Measurements from ENCODE around the gene UAP1. TPM values are rescaled to one million over a fixed set of nuclear protein-coding genes. Genes with fewer than 3 reads are reported as not detected.

Gene UAP1
- total RNA-seq, 1 experiment from 2014 or later: 26.9 TPM

DNA sequence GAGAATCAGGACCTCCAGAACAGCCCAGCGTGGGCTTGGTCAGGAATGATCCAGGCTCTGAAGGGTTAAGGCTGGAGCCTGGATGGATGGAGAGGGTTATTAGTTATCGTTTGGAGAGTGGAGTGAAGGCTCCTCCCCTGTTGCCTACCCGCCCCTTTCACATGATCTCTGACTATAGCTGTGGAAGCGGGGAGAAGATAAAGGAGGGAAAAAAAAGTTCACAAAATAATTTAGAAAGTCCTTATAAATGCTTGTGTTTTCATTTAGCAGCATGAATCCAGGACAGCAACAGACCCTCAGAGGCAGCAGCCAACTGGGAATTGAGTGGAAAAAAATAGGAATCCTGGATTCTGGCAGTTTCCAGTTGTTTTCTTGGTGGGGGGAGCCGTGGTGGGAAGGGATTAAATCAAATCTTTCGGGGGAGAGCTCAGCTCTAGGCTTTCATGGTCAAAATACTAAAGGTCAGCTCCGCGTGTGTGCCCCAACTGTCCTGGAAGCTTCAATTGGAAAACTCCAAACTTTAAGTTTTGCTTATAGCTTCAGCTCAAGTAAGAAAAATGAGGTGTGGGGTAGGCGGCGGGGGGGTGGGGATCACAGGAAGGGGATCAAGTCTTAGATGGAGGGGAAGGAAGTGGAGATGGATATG lies 70.1 kb downstream of the UAP1 start:
- no peak overlapping the region; a peak in 1 of 7 replicates for H3K27ac Mint-ChIP-seq
- peaks cover 4% of the 10 kb centered on the region; the same call in 1 of the 2 replicates for H3K4me1 ChIP-seq (ENCODE audit: insufficient read depth, low read length)
- no peak overlapping the region for H2AFZ ChIP-seq (ENCODE audit: low read length)

More for the DNA sequence above, 70.1 kb downstream of the UAP1 start:
- Histone ChIP-seq H3K14ac (ENCODE audit: insufficient read depth, low read length) (no peak overlapping the region), H2BK5ac (ENCODE audit: insufficient read length, low read length) (no peak overlapping the region), H3K9ac (ENCODE audit: extremely low read depth, insufficient read length, low read length) (no peak overlapping the region), H4K5ac (ENCODE audit: insufficient read length, low read depth, low read length) (no peak overlapping the region), H2AK5ac (ENCODE audit: insufficient read length, low read length) (no peak overlapping the region), H3K79me2 (ENCODE audit: insufficient read depth, low read length) (no peaks in the 10 kb centered on the region), H3K27ac (ENCODE audit: insufficient read length, low read depth, low read length) (no peak overlapping the region), H2BK12ac (ENCODE audit: insufficient read length, low read depth, low read length) (no peak overlapping the region), H3K79me1 (ENCODE audit: insufficient read depth, low read depth, low read length, poor library complexity, severe bottlenecking) (no peaks in the 10 kb centered on the region), H3K4ac (ENCODE audit: low read depth, low read length) (no peak overlapping the region), H2BK120ac (ENCODE audit: low read depth, low read length, poor library complexity, severe bottlenecking) (no peak overlapping the region), H4K8ac (replicated peaks; ENCODE audit: insufficient read length, low read depth, low read length) (no peak overlapping the region), H3K56ac (ENCODE audit: insufficient read length, low read depth, low read length) (no peak overlapping the region), H4K20me1 (ENCODE audit: control insufficient read depth, insufficient read depth, insufficient read length) (no peaks in the 10 kb centered on the region), H2BK20ac (ENCODE audit: low read depth, low read length, poor library complexity, severe bottlenecking) (no peak overlapping the region), H4K91ac (ENCODE audit: insufficient read length, low read depth, low read length) (no peak overlapping the region), H3K9me3 (ENCODE audit: control insufficient read depth, low read depth, low read length) (no peaks in the 10 kb centered on the region), H3T11ph (ENCODE audit: low read length) (no peak overlapping the region), H3K4me2 (ENCODE audit: insufficient read depth, insufficient read length, low read length) (no peak overlapping the region), H2BK15ac (ENCODE audit: low read depth, low read length) (no peak overlapping the region), H3K23ac (ENCODE audit: insufficient read length, low read depth, low read length) (no peak overlapping the region), H3K18ac (ENCODE audit: insufficient read length, low read depth, low read length) (no peak overlapping the region), H3K27me3 (ENCODE audit: insufficient read depth, low read length) (no peaks in the 10 kb centered on the region), H3K23me2 (ENCODE audit: insufficient read length, low read depth, low read length, poor library complexity, severe bottlenecking) (no peaks in the 10 kb centered on the region)
- TF ChIP-seq, protein P1, sequence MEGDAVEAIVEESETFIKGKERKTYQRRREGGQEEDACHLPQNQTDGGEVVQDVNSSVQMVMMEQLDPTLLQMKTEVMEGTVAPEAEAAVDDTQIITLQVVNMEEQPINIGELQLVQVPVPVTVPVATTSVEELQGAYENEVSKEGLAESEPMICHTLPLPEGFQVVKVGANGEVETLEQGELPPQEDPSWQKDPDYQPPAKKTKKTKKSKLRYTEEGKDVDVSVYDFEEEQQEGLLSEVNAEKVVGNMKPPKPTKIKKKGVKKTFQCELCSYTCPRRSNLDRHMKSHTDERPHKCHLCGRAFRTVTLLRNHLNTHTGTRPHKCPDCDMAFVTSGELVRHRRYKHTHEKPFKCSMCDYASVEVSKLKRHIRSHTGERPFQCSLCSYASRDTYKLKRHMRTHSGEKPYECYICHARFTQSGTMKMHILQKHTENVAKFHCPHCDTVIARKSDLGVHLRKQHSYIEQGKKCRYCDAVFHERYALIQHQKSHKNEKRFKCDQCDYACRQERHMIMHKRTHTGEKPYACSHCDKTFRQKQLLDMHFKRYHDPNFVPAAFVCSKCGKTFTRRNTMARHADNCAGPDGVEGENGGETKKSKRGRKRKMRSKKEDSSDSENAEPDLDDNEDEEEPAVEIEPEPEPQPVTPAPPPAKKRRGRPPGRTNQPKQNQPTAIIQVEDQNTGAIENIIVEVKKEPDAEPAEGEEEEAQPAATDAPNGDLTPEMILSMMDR (conservative IDR thresholded peaks at IDR 0.05): no peak
- no peak overlapping the region for H3K4me3 Mint-ChIP-seq
- H3K27me3 Mint-ChIP-seq (ENCODE audit: low read depth): peaks cover 2% of the 10 kb centered on the region; the same call in 1 of the 2 replicates
- H3K4me1 Mint-ChIP-seq: peaks cover 9 to 20% of the 10 kb centered on the region in 2 experiments
- no peak for DNase-seq
- H3K36me3 Mint-ChIP-seq (ENCODE audit: insufficient read depth in 1 of 3, low read depth in 3 of 3): no peaks in the 10 kb centered on the region
- WGBS (ENCODE audit: extremely low coverage, insufficient read length, low lambda C conversion rate): no CpG with 5 or more reads among the region's 10 CpGs
- no peaks in the 10 kb centered on the region for H3K9me3 Mint-ChIP-seq

All from H9 (cell line).